Neuronal stem cell (in vitro differentiated cells): ENCODE results near the gene GPRC5B.

Source experiments
- DNase-seq: peaks from one replicate; pipeline ENCODE4 v3.0.0-alpha.2; 2013; ENCODE audit warnings: low spot score
- H2AFZ ChIP-seq: one replicate; pipeline ENCODE4 v1.6.1; 2013; ENCODE audit warnings: mild to moderate bottlenecking, low read length, inconsistent platforms
- H2AK5ac ChIP-seq: 2 replicates; pipeline ENCODE4 v1.6.1; 2013; ENCODE audit warnings: low read depth, mild to moderate bottlenecking, inconsistent platforms, low read length, moderate library complexity, mixed read lengths
- H2BK120ac ChIP-seq: 2 replicates; pipeline ENCODE4 v1.6.1; 2013; ENCODE audit warnings: low read depth, mild to moderate bottlenecking, inconsistent platforms, low read length, moderate library complexity, mixed read lengths
- H2BK12ac ChIP-seq: one replicate; pipeline ENCODE4 v1.6.1; 2013; ENCODE audit warnings: low read length, inconsistent platforms
- H2BK15ac ChIP-seq: 2 replicates; pipeline ENCODE4 v1.6.1; 2013; ENCODE audit warnings: mild to moderate bottlenecking, low read length, inconsistent platforms, mixed read lengths
- H2BK5ac ChIP-seq: one replicate; pipeline ENCODE4 v1.6.1; 2013; ENCODE audit warnings: inconsistent platforms, mild to moderate bottlenecking, low read length, moderate library complexity
- H3K14ac ChIP-seq: one replicate; pipeline ENCODE4 v1.6.1; 2013; ENCODE audit warnings: low read length, inconsistent platforms
- H3K18ac ChIP-seq: 2 replicates; pipeline ENCODE4 v1.6.1; 2013; ENCODE audit warnings: low read length, inconsistent platforms
- H3K23ac ChIP-seq: 2 replicates; pipeline ENCODE4 v1.6.1; 2013; ENCODE audit warnings: low read depth, mild to moderate bottlenecking, mixed read lengths, low read length, inconsistent platforms; ENCODE audit not compliant: poor library complexity
- H3K27ac ChIP-seq: replicated peaks from 3 replicates; pipeline ENCODE4 v1.5.1; 2013; ENCODE audit warnings: low read length, inconsistent platforms
- H3K27me3 ChIP-seq, 3 experiments: 2 replicates each; pipeline ENCODE4 v1.6.1; 2013; ENCODE audit warnings: low read length in 3 of 3, mild to moderate bottlenecking in 2 of 3, inconsistent platforms in 1 of 3, low read depth in 1 of 3, mixed read lengths in 1 of 3, moderate library complexity in 1 of 3; ENCODE audit not compliant: control insufficient read depth in 3 of 3, insufficient read depth in 3 of 3
- H3K36me3 ChIP-seq, 2 donors: replicated peaks in 1 of 2; 2 replicates each; pipeline ENCODE4 v1.6.1; 2013; ENCODE audit warnings: low read length in 2 of 2; ENCODE audit not compliant: control insufficient read depth in 2 of 2, insufficient read depth in 2 of 2
- H3K4ac ChIP-seq: 2 replicates; pipeline ENCODE4 v1.6.1; 2013; ENCODE audit warnings: inconsistent platforms, mild to moderate bottlenecking, low read length, moderate library complexity
- H3K4me1 ChIP-seq, 2 donors: 1 replicate in 1 of 2; 2 replicates in 1 of 2; pipeline ENCODE4 v1.6.1; 2013; ENCODE audit warnings: low read length in 2 of 2, low read depth in 1 of 2; ENCODE audit not compliant: control insufficient read depth in 2 of 2, insufficient read depth in 1 of 2
- H3K4me2 ChIP-seq: one replicate; pipeline ENCODE4 v1.6.1; 2013; ENCODE audit warnings: mild to moderate bottlenecking, low read length, inconsistent platforms; ENCODE audit not compliant: insufficient read depth, poor library complexity, severe bottlenecking
- H3K4me3 ChIP-seq, 2 donors: 2 replicates each; pipeline ENCODE4 v1.5.1; 2013; ENCODE audit warnings: low read length in 2 of 2, mild to moderate bottlenecking in 2 of 2, inconsistent platforms in 1 of 2, moderate library complexity in 1 of 2
- H3K79me1 ChIP-seq: one replicate; pipeline ENCODE4 v1.6.1; 2013; ENCODE audit warnings: low read depth, mild to moderate bottlenecking, inconsistent platforms, low read length, moderate library complexity
- H3K9ac ChIP-seq: one replicate; pipeline ENCODE4 v1.6.1; 2013; ENCODE audit warnings: mild to moderate bottlenecking, low read depth, low read length, inconsistent platforms; ENCODE audit not compliant: poor library complexity
- H3K9me3 ChIP-seq, 2 donors: replicated peaks in 1 of 2; 2 replicates each; pipeline versions ENCODE3 to v1.6.1; 2013; ENCODE audit warnings: low read length in 2 of 2, mild to moderate bottlenecking in 2 of 2, inconsistent platforms in 1 of 2, low read depth in 1 of 2, mixed read lengths in 1 of 2, moderate library complexity in 1 of 2; ENCODE audit not compliant: control insufficient read depth in 2 of 2, insufficient read depth in 1 of 2
- H4K8ac ChIP-seq: one replicate; pipeline ENCODE4 v1.6.1; 2013; ENCODE audit warnings: low read depth, mild to moderate bottlenecking, inconsistent platforms, low read length, moderate library complexity
- H4K91ac ChIP-seq: one replicate; pipeline ENCODE4 v1.6.1; 2013; ENCODE audit warnings: low read length, low read depth, mild to moderate bottlenecking, inconsistent platforms; ENCODE audit not compliant: poor library complexity
- WGBS, 2 donors: extraction: QIAGEN DNeasy Blood & Tissue Kit; methylation state at CpG; one replicate each; pipeline ENCODE4 v1.1.7; 2013; ENCODE audit warnings: missing lambda C conversion rate in 2 of 2, mixed read lengths in 1 of 2; ENCODE audit not compliant: insufficient read length in 2 of 2, insufficient replicate concordance in 1 of 2; ENCODE audit errors: extremely low coverage in 2 of 2; 5-methylcytosine and 5-hydroxymethylcytosine counted together

The GPRC5B gene

DNA sequence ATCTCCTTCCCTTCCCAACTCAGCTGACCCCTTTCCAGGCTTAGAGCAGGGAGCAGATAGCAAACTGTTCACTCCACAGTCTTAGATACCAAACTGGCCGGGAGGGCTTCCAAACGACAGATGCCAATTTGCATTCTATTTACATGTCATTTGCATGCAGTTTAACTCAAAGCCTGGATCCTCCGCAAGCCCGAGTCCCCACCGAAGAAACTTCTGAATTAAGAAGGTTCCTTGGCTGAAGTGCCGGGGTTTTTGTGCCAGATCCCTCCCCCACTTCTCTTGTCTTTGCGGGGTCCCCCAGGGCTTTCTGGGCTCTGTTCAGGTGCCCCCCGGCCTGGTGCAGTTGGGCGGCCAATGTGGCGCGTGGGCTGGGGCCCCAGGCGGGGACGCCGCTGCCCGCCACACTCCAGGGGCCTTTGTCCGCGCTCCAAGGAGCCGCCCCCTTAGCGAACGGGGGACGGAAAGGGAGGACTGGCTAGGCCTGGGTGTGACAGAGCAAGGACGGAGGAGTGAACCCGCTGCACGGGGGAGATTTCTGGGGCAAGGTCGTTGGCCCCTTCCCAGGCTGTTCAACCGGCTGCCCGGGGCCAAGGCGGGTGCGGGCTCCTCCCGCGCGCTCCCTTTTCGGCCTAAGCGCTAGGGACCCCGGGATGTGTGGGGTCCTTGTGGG is 1.2 kb downstream of the GPRC5B start:
- WGBS, 2 donors: no CpG with 5 or more reads among the region's 35 CpGs
- peaks cover 0 to 25% of the 10 kb centered on the region in 2 donors for H3K36me3 ChIP-seq
- H3K9me3 ChIP-seq: peaks cover 4 to 7% of the 10 kb centered on the region in 2 donors
- H3K4me2 ChIP-seq: peak overlapping the region; percentile 100
- peaks cover 10 to 19% of the 10 kb centered on the region in 2 donors for H3K4me1 ChIP-seq
- no peak overlapping the region for H4K91ac ChIP-seq
- peak overlapping the region; percentile 50 for H2BK12ac ChIP-seq
- peak overlapping the region; percentile 83 for H2BK15ac ChIP-seq
- H2BK5ac ChIP-seq: no peak overlapping the region
- H3K14ac ChIP-seq: no peak overlapping the region
- peak overlapping the region; percentile 38 for H2AK5ac ChIP-seq
- no peak overlapping the region for H4K8ac ChIP-seq
- H3K18ac ChIP-seq: peak overlapping the region; percentile 92
- H3K27me3 ChIP-seq: no peaks in the 10 kb centered on the region
- H2AFZ ChIP-seq: peak overlapping the region; percentile 90
- H3K27ac ChIP-seq: no peak overlapping the region
- peak overlapping the region; percentile 91 for H3K9ac ChIP-seq
- peak overlapping the region; percentile 90 to 91 for H3K4me3 ChIP-seq
- no peak overlapping the region for H3K4ac ChIP-seq
- H2BK120ac ChIP-seq: no peak overlapping the region
- peaks cover 4% of the 10 kb centered on the region for H3K79me1 ChIP-seq
- no peak for DNase-seq
- peak overlapping the region; percentile 56 for H3K23ac ChIP-seq

DNA sequence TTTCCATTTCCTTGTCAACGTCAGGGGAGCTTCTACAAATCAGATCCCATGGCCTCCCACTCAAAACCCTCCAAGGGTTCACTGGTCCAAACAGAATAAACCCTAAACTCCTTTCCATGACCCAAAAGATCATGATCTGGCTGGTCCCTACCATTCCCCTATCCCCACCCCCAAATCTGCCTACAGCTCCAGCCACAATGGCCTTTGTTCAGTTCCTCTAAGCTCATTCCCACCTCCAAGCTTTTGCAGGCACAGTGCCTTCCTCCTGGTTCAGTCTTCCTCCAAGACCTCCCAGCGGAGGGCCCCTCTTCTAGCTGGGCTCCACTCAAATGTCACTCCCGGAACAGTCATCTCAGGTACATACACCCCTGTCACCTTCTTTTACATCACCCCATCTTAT is 2.0 kb downstream of the GPRC5B start:
- H2BK5ac ChIP-seq: no peak overlapping the region
- peak overlapping the region; percentile 90 for H2AFZ ChIP-seq
- no peak for DNase-seq
- no peak overlapping the region for H4K8ac ChIP-seq
- H3K4ac ChIP-seq: no peak overlapping the region
- H3K4me1 ChIP-seq: peaks cover 10 to 19% of the 10 kb centered on the region in 2 donors
- no peak overlapping the region for H3K9ac ChIP-seq
- H2BK12ac ChIP-seq: no peak overlapping the region
- H3K79me1 ChIP-seq: peaks cover 4% of the 10 kb centered on the region
- no CpG with 5 or more reads among the region's 3 CpGs for WGBS, 2 donors
- H3K18ac ChIP-seq: no peak overlapping the region
- no peak overlapping the region for H3K23ac ChIP-seq
- no peak overlapping the region for H2BK15ac ChIP-seq
- H2BK120ac ChIP-seq: peak overlapping the region; percentile 20
- H3K36me3 ChIP-seq: peaks cover 0 to 26% of the 10 kb centered on the region in 2 donors
- no peak overlapping the region for H2AK5ac ChIP-seq
- H3K4me3 ChIP-seq: peak overlapping the region; percentile 90 to 91
- H3K27ac ChIP-seq: no peak overlapping the region
- no peak overlapping the region for H3K14ac ChIP-seq
- peaks cover 4 to 7% of the 10 kb centered on the region in 2 donors for H3K9me3 ChIP-seq
- H3K27me3 ChIP-seq: no peaks in the 10 kb centered on the region
- peak overlapping the region; percentile 100 for H3K4me2 ChIP-seq
- no peak overlapping the region for H4K91ac ChIP-seq

DNA sequence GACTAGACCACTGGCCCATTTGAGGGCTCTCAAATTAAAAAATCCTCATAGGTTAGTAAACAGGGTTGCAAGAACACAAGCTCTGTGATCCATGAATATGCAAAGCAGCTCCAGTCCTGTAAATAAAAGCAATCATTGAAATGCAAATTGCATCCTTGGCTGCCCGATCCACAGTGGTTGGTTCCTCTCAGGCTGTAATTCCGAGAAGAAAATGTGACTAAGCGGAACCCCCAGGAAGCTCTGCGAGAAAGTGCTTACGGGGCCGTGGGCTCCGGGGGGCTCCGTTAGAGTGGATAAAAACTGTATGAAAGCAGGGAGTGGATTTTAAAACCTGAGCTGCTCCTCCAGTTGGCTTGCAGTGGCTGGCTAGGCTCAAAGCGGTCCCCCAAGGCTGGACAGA is 2.5 kb downstream of the GPRC5B start:
- no peak overlapping the region for H4K8ac ChIP-seq
- peak overlapping the region; percentile 100 for H3K4me2 ChIP-seq
- peak overlapping the region; percentile 49 for H3K18ac ChIP-seq
- H4K91ac ChIP-seq: no peak overlapping the region
- H3K4me1 ChIP-seq: peaks cover 10 to 19% of the 10 kb centered on the region in 2 donors
- H3K27ac ChIP-seq: no peak overlapping the region
- H3K23ac ChIP-seq: no peak overlapping the region
- no peak overlapping the region for H2BK120ac ChIP-seq
- H3K27me3 ChIP-seq: no peaks in the 10 kb centered on the region
- H2AFZ ChIP-seq: peak overlapping the region; percentile 90
- peak overlapping the region in 1 of 2 donors; percentile 91 for H3K4me3 ChIP-seq
- no peak overlapping the region for H2AK5ac ChIP-seq
- H2BK12ac ChIP-seq: no peak overlapping the region
- peaks cover 4 to 7% of the 10 kb centered on the region in 2 donors for H3K9me3 ChIP-seq
- H3K4ac ChIP-seq: no peak overlapping the region
- no CpG with 5 or more reads among the region's 9 CpGs for WGBS, 2 donors
- no peak overlapping the region for H3K9ac ChIP-seq
- no peak overlapping the region for H3K14ac ChIP-seq
- H3K36me3 ChIP-seq: peaks cover 0 to 30% of the 10 kb centered on the region in 2 donors
- H2BK15ac ChIP-seq: no peak overlapping the region
- no peak overlapping the region for H2BK5ac ChIP-seq
- H3K79me1 ChIP-seq: peaks cover 4% of the 10 kb centered on the region
- DNase-seq: no peak

DNA sequence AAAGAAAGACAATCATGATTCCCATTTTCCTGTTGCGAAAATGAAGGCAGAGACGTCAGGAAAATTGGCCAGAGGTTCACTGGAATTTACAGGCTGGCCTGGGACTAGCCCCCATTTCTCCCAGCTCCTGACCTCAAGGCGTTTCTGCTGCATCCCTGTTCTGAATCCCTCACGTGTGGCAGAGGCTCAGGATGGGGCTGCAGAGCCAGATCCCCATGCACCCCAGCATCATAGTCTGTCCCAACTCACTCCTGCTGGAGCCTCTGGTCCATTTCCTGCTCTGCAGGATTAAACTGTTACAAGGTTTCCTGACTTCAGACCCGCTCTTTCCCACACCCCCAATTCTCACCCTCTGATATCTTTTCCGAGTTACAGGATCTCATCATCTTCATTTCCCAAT is 2.9 kb downstream of the GPRC5B start:
- no peaks in the 10 kb centered on the region for H3K27me3 ChIP-seq
- H3K4ac ChIP-seq: no peak overlapping the region
- H3K9ac ChIP-seq: no peak overlapping the region
- H3K79me1 ChIP-seq: peaks cover 4% of the 10 kb centered on the region
- H3K4me3 ChIP-seq: peak overlapping the region in 1 of 2 donors; percentile 91
- peaks cover 0 to 30% of the 10 kb centered on the region in 2 donors for H3K36me3 ChIP-seq
- no peak overlapping the region for H2BK120ac ChIP-seq
- no peak overlapping the region for H4K8ac ChIP-seq
- WGBS, 2 donors: no CpG with 5 or more reads among the region's 6 CpGs
- peak overlapping the region; percentile 100 for H3K4me2 ChIP-seq
- no peak overlapping the region for H2BK5ac ChIP-seq
- H2BK12ac ChIP-seq: no peak overlapping the region
- H4K91ac ChIP-seq: no peak overlapping the region
- no peak overlapping the region for H3K27ac ChIP-seq
- H2AK5ac ChIP-seq: peak overlapping the region; percentile 12
- no peak overlapping the region for H2BK15ac ChIP-seq
- peak overlapping the region; percentile 1 for H3K18ac ChIP-seq
- H3K9me3 ChIP-seq: peaks cover 4 to 7% of the 10 kb centered on the region in 2 donors
- H3K14ac ChIP-seq: no peak overlapping the region
- H2AFZ ChIP-seq: peak overlapping the region; percentile 90
- no peak for DNase-seq
- peaks cover 11 to 19% of the 10 kb centered on the region in 2 donors for H3K4me1 ChIP-seq
- H3K23ac ChIP-seq: no peak overlapping the region
